Measurements from ENCODE around the gene ERVV-1.
"Not testable (repeated sequence)": the region's sequence is repeated elsewhere in the genome, so short reads cannot be mapped to it uniquely, and the experiment has no call there.

The ERVV-1 gene

GRCh38 chr19:53013621-53014020, at the start of gene ERVV-1:
Gene ERVV-1, plus strand, starts transcription at chr19:53013921. Its CDS starts 170 bp downstream, at chr19:53014091.
- DNase-seq (ENCODE audit: low read depth, low spot score) = no peak

GRCh38 chr19:52967772-52968171, 45.9 kb upstream of the ERVV-1 start:
- no peak overlapping the region for H3K27ac ChIP-seq
- DNase-seq (ENCODE audit: low read depth, low spot score) = no peak

More at GRCh38 chr19:53013621-53014020, at the start of gene ERVV-1:
- H3K27ac ChIP-seq = no peak within 1 kb of the TSS

GRCh38 chr19:52981329-52981728, 32.4 kb upstream of the ERVV-1 start:
- no peak for DNase-seq (ENCODE audit: low read depth, low spot score)
- no peak overlapping the region for H3K27ac ChIP-seq

GRCh38 chr19:52983167-52983566, 30.6 kb upstream of the ERVV-1 start:
- H3K27ac ChIP-seq; DNase-seq (ENCODE audit: low read depth, low spot score): not testable (repeated sequence)

- no peak overlapping the region for H3K27ac ChIP-seq
- DNase-seq (ENCODE audit: low read depth, low spot score) = no peak
Observed at GRCh38 chr19:52987221-52987620, 26.5 kb upstream of the ERVV-1 start.

- no peak for DNase-seq (ENCODE audit: low read depth, low spot score)
- no peak overlapping the region for H3K27ac ChIP-seq
Observed at GRCh38 chr19:52988506-52988905, 25.2 kb upstream of the ERVV-1 start.

GRCh38 chr19:52990759-52991418, 22.8 kb upstream of the ERVV-1 start:
- peak overlapping the region; percentile 47 for H3K27ac ChIP-seq
- no peak for DNase-seq (ENCODE audit: low read depth, low spot score)

GRCh38 chr19:52991484-52991883, 22.2 kb upstream of the ERVV-1 start:
- no peak for DNase-seq (ENCODE audit: low read depth, low spot score)
- peak overlapping the region; percentile 47 for H3K27ac ChIP-seq

GRCh38 chr19:52992109-52993004, 21.4 kb upstream of the ERVV-1 start:
- no peak for DNase-seq (ENCODE audit: low read depth, low spot score)
- peak overlapping the region; percentile 47 for H3K27ac ChIP-seq

GRCh38 chr19:52993342-52994178, 20.2 kb upstream of the ERVV-1 start:
- peak overlapping the region; percentile 47 for H3K27ac ChIP-seq
- DNase-seq (ENCODE audit: low read depth, low spot score) = no peak

- DNase-seq (ENCODE audit: low read depth, low spot score) = no peak
- H3K27ac ChIP-seq = no peak overlapping the region
Observed at GRCh38 chr19:52995711-52996110, 18.0 kb upstream of the ERVV-1 start.

GRCh38 chr19:52997975-52998374, 15.7 kb upstream of the ERVV-1 start:
- no peak overlapping the region for H3K27ac ChIP-seq
- DNase-seq (ENCODE audit: low read depth, low spot score) = no peak

GRCh38 chr19:53002479-53002878, 11.2 kb upstream of the ERVV-1 start:
- DNase-seq (ENCODE audit: low read depth, low spot score) = no peak
- no peak overlapping the region for H3K27ac ChIP-seq

GRCh38 chr19:53004242-53004641, 9.5 kb upstream of the ERVV-1 start:
- no peak for DNase-seq (ENCODE audit: low read depth, low spot score)
- no peak overlapping the region for H3K27ac ChIP-seq

GRCh38 chr19:53007200-53007599, 6.5 kb upstream of the ERVV-1 start:
- peak overlapping the region; percentile 31 for H3K27ac ChIP-seq
- DNase-seq (ENCODE audit: low read depth, low spot score) = no peak

GRCh38 chr19:53007606-53008005, 6.1 kb upstream of the ERVV-1 start:
- DNase-seq (ENCODE audit: low read depth, low spot score) = no peak
- H3K27ac ChIP-seq = no peak overlapping the region

GRCh38 chr19:53008061-53008778, 5.5 kb upstream of the ERVV-1 start:
- H3K27ac ChIP-seq = no peak overlapping the region
- no peak for DNase-seq (ENCODE audit: low read depth, low spot score)

GRCh38 chr19:53010494-53010893, 3.2 kb upstream of the ERVV-1 start:
- H3K27ac ChIP-seq = no peak overlapping the region
- DNase-seq (ENCODE audit: low read depth, low spot score) = no peak

- DNase-seq (ENCODE audit: low read depth, low spot score) = no peak
- no peak overlapping the region for H3K27ac ChIP-seq
Observed at GRCh38 chr19:53012006-53012405, 1.7 kb upstream of the ERVV-1 start.

GRCh38 chr19:53015159-53015558, 1.4 kb downstream of the ERVV-1 start:
- no peak for DNase-seq (ENCODE audit: low read depth, low spot score)
- no peak overlapping the region for H3K27ac ChIP-seq

Data from epithelial cell of prostate (primary cell).